Activated naive CD8-positive, alpha-beta T cell treated with anti-CD3 and anti-CD28 coated beads, Interleukin-2, amount 50 U/mL, for 24 hours (primary cell): ENCODE measurements around the gene PRB3.

Source experiments
- ATAC-seq: fragments of 150-1000 bp; cut with Tn5 transposase; one replicate; pipeline ENCODE4 v1.10.0; 2021
- DNase-seq: peaks from one replicate; pipeline ENCODE4 v3.0.0; 2021
- H3K27ac Mint-ChIP-seq: one replicate; pipeline ENCODE4 v1.8.0; 2021; ENCODE audit warnings: mild to moderate bottlenecking, mixed read lengths
- H3K27me3 Mint-ChIP-seq: one replicate; pipeline ENCODE4 v1.8.0; 2021; ENCODE audit warnings: mixed read lengths
- H3K36me3 Mint-ChIP-seq: one replicate; pipeline ENCODE4 v1.8.0; 2021; ENCODE audit warnings: low read depth, mixed read lengths
- H3K4me1 Mint-ChIP-seq: one replicate; pipeline ENCODE4 v1.8.0; 2021; ENCODE audit warnings: mixed read lengths
- H3K4me3 Mint-ChIP-seq: one replicate; pipeline ENCODE4 v1.8.0; 2021; ENCODE audit warnings: mild to moderate bottlenecking, moderate library complexity, mixed read lengths
- H3K9me3 Mint-ChIP-seq: one replicate; pipeline ENCODE4 v1.8.0; 2021; ENCODE audit warnings: mixed read lengths

PRB3 gene

DNA sequence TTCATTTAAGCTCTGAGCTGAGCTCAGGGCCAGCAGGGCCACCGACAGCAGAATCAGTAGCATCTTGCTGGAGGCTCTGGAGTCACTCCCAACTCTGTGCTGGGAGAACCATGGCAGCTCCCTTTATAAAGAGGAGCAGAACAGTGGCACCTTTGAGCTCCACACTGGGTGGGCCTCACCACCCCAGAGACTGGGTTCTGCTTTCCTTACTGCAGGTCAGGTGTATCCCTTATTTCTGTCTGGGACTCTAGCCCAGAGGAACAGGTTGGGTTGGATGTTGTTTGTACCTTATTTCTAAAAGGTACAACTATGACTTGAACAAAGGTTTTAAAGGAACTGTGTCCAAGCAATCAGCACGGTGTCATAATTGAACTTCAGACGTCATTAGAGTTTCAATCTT lies at the start of gene PRB3:
PRB3 (minus strand) TSS at position 101 of the 400 bp plus-strand sequence; CDS start at position 63, 38 bp downstream.
- H3K4me3 Mint-ChIP-seq = no peak within 1 kb of the TSS
- no peaks in the 10 kb centered on the region for H3K36me3 Mint-ChIP-seq
- ATAC-seq (no peak), DNase-seq (no peak)
- H3K27ac Mint-ChIP-seq = no peak within 1 kb of the TSS
- no peaks in the 10 kb centered on the region for H3K4me1 Mint-ChIP-seq
- H3K9me3 Mint-ChIP-seq = no peaks in the 10 kb centered on the region
- H3K27me3 Mint-ChIP-seq = no peaks in the 10 kb centered on the region

- Mint-ChIP-seq H3K4me1 (no peaks in the 10 kb centered on the region), H3K27me3 (no peaks in the 10 kb centered on the region), H3K36me3 (no peaks in the 10 kb centered on the region), H3K4me3 (no peak within 1 kb of the TSS), H3K9me3 (peaks cover 30% of the 10 kb centered on the region), H3K27ac (no peak within 1 kb of the TSS)
- ATAC-seq (no peak), DNase-seq (no peak)
These were observed 40.8 kb upstream of the PRB3 start, which contains the start of gene PRB4 for GRCh38 chr12:11310336-11310735. PRB4 (minus strand) TSS chr12:11310436; CDS start chr12:11310398, 38 bp downstream.

- Mint-ChIP-seq H3K27me3 (no peaks in the 10 kb centered on the region), H3K4me3 (no peak overlapping the region), H3K27ac (no peak overlapping the region), H3K36me3 (no peaks in the 10 kb centered on the region), H3K9me3 (peaks cover 22% of the 10 kb centered on the region), H3K4me1 (no peaks in the 10 kb centered on the region)
- ATAC-seq (no peak), DNase-seq (no peak)
These were observed 37.6 kb upstream of the PRB3 start for GRCh38 chr12:11307143-11307542.

- Mint-ChIP-seq H3K4me3 (no peak overlapping the region), H3K27ac (no peak overlapping the region), H3K9me3 (no peaks in the 10 kb centered on the region), H3K27me3 (no peaks in the 10 kb centered on the region), H3K36me3 (no peaks in the 10 kb centered on the region), H3K4me1 (no peaks in the 10 kb centered on the region)
- DNase-seq (no peak), ATAC-seq (no peak)
These were observed 3.9 kb upstream of the PRB3 start for GRCh38 chr12:11273449-11273848.

DNA sequence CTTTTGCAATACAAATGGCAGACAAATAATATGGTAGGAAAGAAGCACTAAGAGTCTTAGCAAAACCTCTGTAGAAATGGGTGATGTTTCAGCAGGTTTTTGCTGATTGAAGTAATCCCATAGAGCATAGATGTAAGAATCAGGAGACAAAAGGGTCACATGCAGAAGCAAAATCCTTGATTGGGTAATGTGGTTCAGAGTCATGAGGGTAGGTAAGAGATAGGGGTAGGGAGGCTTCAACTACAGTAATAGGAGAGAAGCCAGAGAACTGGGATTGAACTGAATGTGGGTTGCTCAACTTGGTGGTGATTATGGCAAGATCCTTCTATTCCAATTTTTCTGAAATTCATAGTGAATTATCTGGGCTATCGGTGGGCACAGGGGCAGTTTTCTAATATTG lies 5.0 kb downstream of the PRB3 start:
- Mint-ChIP-seq H3K9me3 (peaks cover 24% of the 10 kb centered on the region), H3K36me3 (no peaks in the 10 kb centered on the region), H3K4me1 (no peaks in the 10 kb centered on the region), H3K27me3 (no peaks in the 10 kb centered on the region), H3K27ac (no peak overlapping the region), H3K4me3 (no peak overlapping the region)
- ATAC-seq (no peak), DNase-seq (no peak)

DNA sequence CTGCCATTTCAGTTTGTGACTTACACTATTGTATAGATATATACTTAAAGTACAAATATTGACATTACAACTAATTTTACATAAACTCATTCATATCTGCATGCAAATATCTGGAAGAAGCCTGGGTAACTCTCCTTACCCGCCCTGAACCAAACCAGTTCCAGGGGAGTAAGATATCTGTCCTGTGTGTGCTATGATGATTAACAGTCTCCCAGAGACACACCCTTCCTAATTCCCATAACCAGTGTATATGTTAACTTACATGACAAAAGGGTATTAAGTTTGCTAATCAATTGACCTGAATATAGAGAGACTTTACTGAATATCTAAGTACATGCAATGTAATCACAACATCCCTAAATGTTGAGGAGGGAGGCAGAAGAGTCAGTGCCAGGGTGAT lies 23.0 kb downstream of the PRB3 start:
- Mint-ChIP-seq H3K27ac (no peak overlapping the region), H3K27me3 (no peaks in the 10 kb centered on the region), H3K4me1 (no peaks in the 10 kb centered on the region), H3K4me3 (no peak overlapping the region), H3K9me3 (peaks cover 24% of the 10 kb centered on the region), H3K36me3 (peaks cover 4% of the 10 kb centered on the region)
- ATAC-seq (no peak), DNase-seq (no peak)

DNA sequence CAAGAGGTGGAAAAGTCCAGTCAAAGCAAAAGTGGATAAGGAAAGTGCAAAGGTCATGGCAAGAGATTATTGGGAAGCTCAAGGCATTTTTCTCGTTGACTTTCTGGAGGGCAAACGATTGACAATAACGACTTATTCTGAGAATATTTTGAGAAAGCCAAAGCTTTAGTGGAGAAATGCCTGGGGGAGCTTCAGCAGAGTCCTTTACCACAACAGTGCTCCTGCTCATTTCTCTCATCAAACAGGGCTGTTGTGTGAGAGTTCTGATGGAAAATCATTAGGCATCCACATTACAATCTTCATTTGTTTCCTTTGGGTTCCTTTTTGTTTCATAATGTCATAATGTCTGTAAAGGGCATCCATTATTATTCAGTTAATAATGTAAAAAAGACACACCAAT lies 26.9 kb downstream of the PRB3 start:
- Mint-ChIP-seq H3K36me3 (peaks cover 6% of the 10 kb centered on the region), H3K27ac (no peak overlapping the region), H3K4me3 (no peak overlapping the region), H3K9me3 (no peaks in the 10 kb centered on the region), H3K27me3 (no peaks in the 10 kb centered on the region), H3K4me1 (no peaks in the 10 kb centered on the region)
- no peak for ATAC-seq
- no peak for DNase-seq

- no peak for ATAC-seq
- Mint-ChIP-seq H3K27me3 (no peaks in the 10 kb centered on the region), H3K4me3 (no peak overlapping the region), H3K4me1 (no peaks in the 10 kb centered on the region), H3K27ac (no peak overlapping the region), H3K36me3 (peaks cover 4% of the 10 kb centered on the region), H3K9me3 (peaks cover 4% of the 10 kb centered on the region)
- no peak for DNase-seq
These were observed 29.1 kb downstream of the PRB3 start for GRCh38 chr12:11240348-11240930.

- Mint-ChIP-seq H3K27ac (no peak overlapping the region), H3K36me3 (peaks cover 4% of the 10 kb centered on the region), H3K4me1 (no peaks in the 10 kb centered on the region), H3K9me3 (peaks cover 4% of the 10 kb centered on the region), H3K4me3 (no peak overlapping the region), H3K27me3 (no peaks in the 10 kb centered on the region)
- no peak for ATAC-seq
- no peak for DNase-seq
These were observed 31.2 kb downstream of the PRB3 start for GRCh38 chr12:11238275-11238674.

DNA sequence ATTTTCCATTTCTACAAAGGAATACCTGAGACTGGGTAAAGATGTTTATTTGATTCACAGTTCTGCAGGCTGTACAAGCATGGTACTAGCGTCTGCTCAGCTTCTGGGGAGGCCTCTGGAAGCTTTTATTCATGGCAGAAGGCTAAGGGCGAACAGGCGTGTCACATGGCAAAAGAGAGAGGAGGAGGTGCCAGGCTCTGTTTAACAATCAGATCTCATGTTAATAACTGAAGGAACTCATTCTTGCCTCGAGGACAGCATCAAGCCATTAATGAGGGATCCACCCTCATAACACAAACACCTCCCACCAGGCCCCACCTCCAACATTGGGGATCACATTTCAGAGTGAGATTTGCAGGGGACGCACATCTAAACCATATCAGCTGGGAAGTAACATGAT lies 36.0 kb downstream of the PRB3 start:
- H3K27ac Mint-ChIP-seq = no peak overlapping the region
- no peaks in the 10 kb centered on the region for H3K36me3 Mint-ChIP-seq
- no peak overlapping the region for H3K4me3 Mint-ChIP-seq
- H3K9me3 Mint-ChIP-seq = peaks cover 4% of the 10 kb centered on the region
- no peaks in the 10 kb centered on the region for H3K27me3 Mint-ChIP-seq
- ATAC-seq (no peak), DNase-seq (no peak)
- no peaks in the 10 kb centered on the region for H3K4me1 Mint-ChIP-seq

DNA sequence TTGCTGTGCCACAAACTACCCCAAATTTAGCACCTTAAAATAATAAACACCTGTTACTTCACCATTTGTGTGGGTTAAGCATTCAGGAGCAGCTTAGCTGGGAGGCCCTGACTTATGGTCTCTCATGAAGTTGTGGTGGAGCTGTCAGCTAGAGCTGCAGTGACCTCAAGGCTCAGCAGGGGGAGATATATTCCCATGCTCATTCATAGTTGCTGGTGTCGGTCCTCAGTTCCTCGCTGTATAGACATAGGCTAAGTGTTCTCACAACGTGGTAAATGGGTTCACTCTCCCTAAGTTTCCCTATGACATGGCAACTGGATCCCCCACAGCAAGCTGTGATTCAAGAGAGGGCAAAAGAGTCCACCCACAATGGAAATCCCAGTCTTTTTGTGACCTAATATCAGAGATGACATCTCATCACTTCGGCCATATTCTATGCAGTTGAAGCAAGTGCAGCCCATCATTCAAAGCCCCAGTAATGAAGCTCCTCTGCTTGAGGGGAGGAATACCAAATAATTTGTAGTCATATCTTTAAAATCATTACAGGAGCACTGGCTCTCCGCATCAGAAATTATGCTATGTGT lies 41.1 kb downstream of the PRB3 start:
- no peaks in the 10 kb centered on the region for H3K4me1 Mint-ChIP-seq
- no peak overlapping the region for H3K27ac Mint-ChIP-seq
- ATAC-seq (no peak), DNase-seq (peak; percentile 33)
- no peaks in the 10 kb centered on the region for H3K27me3 Mint-ChIP-seq
- no peaks in the 10 kb centered on the region for H3K9me3 Mint-ChIP-seq
- H3K36me3 Mint-ChIP-seq = no peaks in the 10 kb centered on the region
- H3K4me3 Mint-ChIP-seq = no peak overlapping the region

DNA sequence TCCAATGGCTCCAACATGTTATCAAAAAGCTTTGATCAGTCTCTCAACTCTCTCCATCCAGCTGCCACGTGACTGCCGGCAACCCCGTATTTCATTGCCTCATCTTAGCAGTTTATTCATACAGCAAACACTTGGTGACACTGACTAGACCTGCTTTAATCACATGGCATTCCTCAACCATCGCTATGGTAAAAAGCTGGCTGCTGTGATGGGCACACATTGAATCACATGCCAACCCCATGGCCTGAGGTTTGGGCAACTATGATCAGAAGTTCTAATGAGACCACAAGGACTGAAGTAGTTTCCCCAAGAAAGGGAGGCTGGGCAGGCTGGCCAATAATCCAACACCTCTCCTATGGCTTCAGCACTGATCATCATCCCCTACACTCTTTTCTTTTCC lies 42.1 kb downstream of the PRB3 start:
- Mint-ChIP-seq H3K4me1 (no peaks in the 10 kb centered on the region), H3K27ac (no peak overlapping the region), H3K36me3 (no peaks in the 10 kb centered on the region), H3K27me3 (no peaks in the 10 kb centered on the region), H3K4me3 (no peak overlapping the region), H3K9me3 (peaks cover 3% of the 10 kb centered on the region)
- DNase-seq (no peak), ATAC-seq (no peak)
